NCI-H1417 treated with DMSO at 0.1 percent for 48 hours (cell line): ENCODE data around the gene PDE7B.

Source experiments
- DNase-seq: peaks from one replicate; lab custom pipeline; 2025; lab: John Stamatoyannopoulos, UW

PDE7B gene

GRCh38 chr6:135851442-135852271 lies at the start of gene PDE7B:
Gene PDE7B (plus strand): TSS chr6:135851701.
- DNase-seq, result no peak

- DNase-seq, result no peak
These were observed 49.6 kb upstream of the PDE7B start for GRCh38 chr6:135801755-135802465.

- DNase-seq, result no peak
These were observed 41.0 kb upstream of the PDE7B start for GRCh38 chr6:135810486-135810885.

- DNase-seq, result no peak
These were observed 40.3 kb upstream of the PDE7B start for GRCh38 chr6:135811170-135811569.

GRCh38 chr6:135811644-135812526 lies 39.6 kb upstream of the PDE7B start:
- DNase-seq, result no peak

- no peak for DNase-seq
These were observed 38.1 kb upstream of the PDE7B start for GRCh38 chr6:135813401-135813800.

GRCh38 chr6:135814043-135814442 lies 37.5 kb upstream of the PDE7B start:
- no peak for DNase-seq

GRCh38 chr6:135815216-135815615 lies 36.3 kb upstream of the PDE7B start:
- DNase-seq, result no peak

- no peak for DNase-seq
These were observed 34.5 kb upstream of the PDE7B start for GRCh38 chr6:135817035-135817434.

- DNase-seq, result no peak
These were observed 31.8 kb upstream of the PDE7B start for GRCh38 chr6:135819665-135820064.

GRCh38 chr6:135820340-135820739 lies 31.2 kb upstream of the PDE7B start:
- no peak for DNase-seq

GRCh38 chr6:135823851-135824250 lies 27.6 kb upstream of the PDE7B start:
- no peak for DNase-seq

GRCh38 chr6:135826236-135826804 lies 25.2 kb upstream of the PDE7B start:
- no peak for DNase-seq

- DNase-seq, result no peak
These were observed 23.5 kb upstream of the PDE7B start for GRCh38 chr6:135828021-135828420.

GRCh38 chr6:135830452-135830881 lies 21.0 kb upstream of the PDE7B start:
- no peak for DNase-seq

GRCh38 chr6:135831016-135831415 lies 20.5 kb upstream of the PDE7B start:
- DNase-seq, result no peak

GRCh38 chr6:135832166-135832565 lies 19.3 kb upstream of the PDE7B start:
- DNase-seq, result no peak

GRCh38 chr6:135833771-135834170 lies 17.7 kb upstream of the PDE7B start:
- peak; percentile 48 for DNase-seq

- DNase-seq, result no peak
These were observed 13.6 kb upstream of the PDE7B start for GRCh38 chr6:135837735-135838449.

GRCh38 chr6:135839121-135839520 lies 12.4 kb upstream of the PDE7B start:
- no peak for DNase-seq
